HT1080 (cell line): Measurements from ENCODE around the gene FOXD1. TPM values are rescaled to one million over a fixed set of nuclear protein-coding genes. Genes with fewer than 3 reads are reported as not detected.
"Not testable (repeated sequence)": the region's sequence is repeated elsewhere in the genome, so short reads cannot be mapped to it uniquely, and the experiment has no call there.

Experiments
- DNase-seq: peaks from one replicate; pipeline ENCODE4 v3.0.0-alpha.2; 2015; ENCODE audit warnings: low read depth
- polyA plus RNA-seq, 2 experiments: library from polyadenylated mRNA; depleted of rRNA; stranded (reverse); fragments of >200 nt; gene quantifications; 2 replicates each; pipeline ENCODE4 v1.2.3, GENCODE V29; 2015
- total RNA-seq: library from RNA; depleted of rRNA; stranded (reverse); fragments of >200 nt; shearing (Covaris generic); gene quantifications from 2 replicates; pipeline ENCODE4 v1.2.3, GENCODE V29; 2014; rRNA removed

The FOXD1 gene
- 146 and 192 TPM in 2 replicates for total RNA-seq
- polyA plus RNA-seq (2015; cell fraction: cytosol; rRNA removed) = 186 and 193 TPM in 2 replicates
- polyA plus RNA-seq (2015; cell fraction: nucleus; rRNA removed) = 117 and 132 TPM in 2 replicates

DNA sequence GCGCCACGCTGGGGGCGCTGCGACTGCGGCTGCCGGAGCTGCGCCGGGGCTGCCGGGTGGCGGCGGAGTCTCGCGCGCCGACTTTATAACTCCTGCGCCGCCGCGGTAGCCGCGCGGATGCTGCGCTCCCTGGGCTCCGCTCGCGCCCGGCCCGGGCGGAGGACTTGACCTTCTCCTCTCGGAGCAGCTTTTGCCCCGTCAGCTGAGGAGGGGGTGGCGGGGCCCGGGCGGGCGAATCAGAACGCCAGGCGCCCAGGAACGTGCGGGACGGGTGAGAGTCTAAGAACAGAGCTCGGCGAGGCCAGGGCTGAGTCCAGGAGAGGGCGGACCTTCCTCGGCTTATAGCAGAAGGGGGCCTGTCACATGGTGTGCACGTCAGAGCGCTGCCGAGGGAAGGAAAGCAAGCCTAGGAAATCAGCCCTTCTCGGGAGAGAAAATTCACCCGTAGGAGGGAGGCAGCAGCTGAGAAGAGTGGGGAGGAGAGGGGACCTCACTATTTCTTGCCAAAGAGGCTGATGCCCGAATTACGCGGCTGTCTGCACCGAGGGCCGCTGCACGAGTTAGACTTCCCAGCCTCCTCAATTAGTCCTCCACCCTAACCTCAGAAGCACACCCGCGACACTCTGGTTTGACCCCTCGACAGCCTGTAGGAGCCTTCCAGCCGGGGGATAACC lies at the start of gene FOXD1:
FOXD1 (minus strand) TSS at position 315 of the 674 bp plus-strand sequence. CDS start 415 bp downstream, outside the sequence.
- DNase-seq = peak; percentile 96

GRCh38 chr5:73497497-73498056 lies 49.0 kb upstream of the FOXD1 start:
- DNase-seq = no peak

GRCh38 chr5:73496984-73497457 lies 48.4 kb upstream of the FOXD1 start:
- DNase-seq = peak; percentile 89

- DNase-seq = no peak
Observed at GRCh38 chr5:73495772-73496335, 47.3 kb upstream of the FOXD1 start.

- DNase-seq = no peak
Observed at GRCh38 chr5:73494721-73495120, 46.1 kb upstream of the FOXD1 start.

- no peak for DNase-seq
Observed at GRCh38 chr5:73493421-73493820, 44.8 kb upstream of the FOXD1 start.

GRCh38 chr5:73491155-73491554 lies 42.6 kb upstream of the FOXD1 start:
- no peak for DNase-seq

- DNase-seq = no peak
Observed at GRCh38 chr5:73490088-73490487, 41.5 kb upstream of the FOXD1 start.

GRCh38 chr5:73488806-73489205 lies 40.2 kb upstream of the FOXD1 start:
- DNase-seq = no peak

- no peak for DNase-seq
Observed at GRCh38 chr5:73487815-73488214, 39.2 kb upstream of the FOXD1 start.

- not testable (repeated sequence) for DNase-seq
Observed at GRCh38 chr5:73487257-73487656, 38.7 kb upstream of the FOXD1 start.

DNA sequence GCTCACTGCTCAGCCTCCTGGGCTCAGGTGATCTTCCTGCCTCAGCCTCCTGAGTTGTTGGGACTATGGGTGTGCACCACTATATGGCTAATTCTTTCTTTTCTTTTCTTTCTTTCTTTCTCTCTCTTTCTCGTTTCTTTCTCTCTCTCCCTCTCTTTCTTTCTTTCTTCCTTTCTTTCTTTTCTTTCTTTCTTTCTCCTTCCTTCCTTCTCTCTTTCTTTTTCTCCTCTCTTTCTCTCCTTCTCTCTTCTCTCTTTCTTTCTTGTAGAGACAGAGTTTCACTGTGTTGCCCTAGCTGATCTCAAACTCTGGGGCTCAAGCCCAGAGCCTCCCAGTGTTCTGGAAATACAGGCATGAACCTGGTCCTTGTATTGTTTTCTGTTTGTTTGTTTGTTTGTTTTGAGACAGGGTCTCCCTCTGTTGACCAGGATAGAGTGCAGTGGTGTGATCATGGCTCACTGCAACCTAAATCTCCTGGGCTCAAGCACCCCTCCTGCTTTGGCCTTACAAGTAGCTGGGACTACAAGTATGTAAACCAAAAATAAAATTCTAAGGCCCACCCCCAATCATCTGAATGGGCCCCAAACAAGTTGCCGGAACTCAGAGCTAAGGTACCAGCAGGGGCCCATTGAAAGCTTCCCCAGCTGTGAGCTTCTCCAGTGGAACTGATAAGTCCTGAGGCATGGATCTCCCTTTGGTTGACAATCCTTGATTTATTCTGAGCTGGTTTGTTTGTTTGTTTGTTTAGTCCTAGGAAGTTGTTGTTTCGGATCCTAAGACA lies 37.7 kb upstream of the FOXD1 start:
- DNase-seq = no peak

DNA sequence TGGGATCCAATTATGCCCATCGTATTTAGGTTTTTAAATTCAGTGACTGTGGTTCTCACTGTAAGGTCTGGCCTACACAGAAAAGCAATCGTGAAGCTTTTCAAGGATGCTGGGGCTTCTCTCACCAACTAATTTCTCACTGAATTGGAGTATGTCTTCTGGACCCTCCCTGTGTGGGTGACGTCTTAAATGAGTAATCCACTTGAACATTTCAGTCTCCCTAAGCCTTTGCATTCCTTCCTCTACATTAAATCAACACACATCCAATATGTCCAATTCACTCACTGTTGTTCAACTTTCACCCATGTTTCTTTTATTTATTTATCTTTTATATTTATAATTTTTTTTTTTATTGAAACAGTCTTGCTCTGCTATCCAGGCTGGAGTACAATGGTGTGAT lies 37.1 kb upstream of the FOXD1 start:
- no peak for DNase-seq

GRCh38 chr5:73484511-73484910 lies 35.9 kb upstream of the FOXD1 start:
- no peak for DNase-seq

GRCh38 chr5:73483676-73484075 lies 35.1 kb upstream of the FOXD1 start:
- DNase-seq = no peak

- DNase-seq = peak; percentile 65
Observed at GRCh38 chr5:73482383-73483136, 34.0 kb upstream of the FOXD1 start.

DNA sequence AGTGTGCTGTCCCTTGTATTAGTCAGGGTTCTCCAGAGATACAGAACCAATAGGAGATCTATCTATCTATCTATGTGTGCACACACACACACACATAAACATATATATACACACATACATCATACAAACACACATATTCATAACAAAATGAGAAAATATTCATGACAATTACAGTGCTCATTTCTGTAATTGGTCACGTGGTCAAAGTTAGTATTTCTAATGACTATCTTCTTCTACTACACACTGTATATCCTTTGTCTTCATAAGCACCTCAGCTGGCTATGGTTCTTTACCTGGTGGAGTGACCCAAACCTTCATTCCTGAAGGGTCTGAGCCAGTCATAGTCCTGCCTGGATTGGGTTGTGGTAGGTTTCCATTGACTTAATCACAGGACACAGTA lies 31.9 kb upstream of the FOXD1 start:
- no peak for DNase-seq

DNA sequence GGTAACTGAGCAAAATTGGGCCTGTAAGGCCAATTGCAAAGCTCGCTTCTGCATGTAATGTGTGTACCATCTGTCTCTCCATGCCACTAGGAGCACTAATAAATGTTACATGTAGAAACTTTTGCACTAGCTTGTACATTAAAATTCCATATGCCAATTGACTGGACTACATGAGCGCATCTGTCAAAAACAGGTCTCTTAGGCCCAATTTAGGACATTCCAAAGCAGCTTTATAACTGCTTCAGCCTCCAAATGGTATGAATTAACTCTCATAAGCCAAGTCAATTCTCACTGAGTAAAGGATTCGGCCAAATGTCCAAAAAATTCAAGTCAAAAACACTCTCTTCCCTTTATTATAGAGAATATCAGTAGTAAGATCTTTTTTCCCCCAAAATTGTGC lies 23.5 kb upstream of the FOXD1 start:
- no peak for DNase-seq

DNA sequence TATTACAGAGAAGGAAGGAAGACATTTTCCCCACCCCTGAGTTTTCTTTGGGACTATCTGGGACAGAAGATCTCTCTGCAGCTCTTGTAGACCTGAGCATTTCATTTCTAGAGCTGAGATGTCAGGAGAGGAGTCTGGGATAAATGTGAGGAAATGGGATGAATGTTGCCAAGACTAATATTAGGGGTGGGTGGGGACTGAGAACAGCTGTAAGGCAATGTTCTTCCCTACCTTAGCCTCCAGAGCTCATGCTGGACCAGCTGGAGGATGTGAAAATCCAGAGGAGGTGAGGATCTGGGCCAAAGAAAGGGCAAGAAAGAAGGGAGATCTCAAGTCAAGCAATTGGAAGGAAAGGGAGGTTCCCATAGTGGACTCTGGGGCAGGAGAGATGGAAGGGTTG lies 23.1 kb upstream of the FOXD1 start:
- no peak for DNase-seq

GRCh38 chr5:73469878-73470277 lies 21.3 kb upstream of the FOXD1 start:
- no peak for DNase-seq

DNA sequence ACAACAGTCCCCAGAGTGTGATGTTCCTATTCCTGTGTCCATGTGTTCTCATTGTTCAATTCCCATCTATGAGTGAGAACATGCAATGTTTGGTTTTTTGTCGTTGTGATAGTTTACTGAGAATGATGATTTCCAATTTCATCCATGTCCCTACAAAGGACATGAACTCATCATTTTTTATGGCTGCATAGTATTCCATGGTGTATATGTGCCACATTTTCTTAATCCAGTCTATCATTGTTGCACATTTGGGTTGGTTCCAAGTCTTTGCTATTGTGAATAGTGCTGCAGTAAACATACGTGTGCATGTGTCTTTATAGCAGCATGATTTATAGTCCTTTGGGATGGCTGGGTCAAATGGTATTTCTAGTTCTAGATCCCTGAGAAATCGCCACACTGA lies 20.1 kb upstream of the FOXD1 start:
- not testable (repeated sequence) for DNase-seq
